SH-SY5Y (cell line): ENCODE data around the gene LMOD2.

Source experiments
- GATA2 ChIP-seq: IDR thresholded peaks from 2 replicates; pipeline ENCODE4 v1.6.1; 2011; ENCODE audit warnings: mild to moderate bottlenecking, low read depth, low read length
- GATA3 ChIP-seq: IDR thresholded peaks from 2 replicates; pipeline ENCODE4 v1.6.1; 2011; ENCODE audit warnings: low read depth, mild to moderate bottlenecking, low read length, moderate library complexity

- TF ChIP-seq GATA2 (no peak), GATA3 (no peak)
These were observed 32.1 kb downstream of the LMOD2 start for GRCh38 chr7:123687727-123688126.
